GM12878 (cell line): Measurements from ENCODE around the gene FBXL17.
A peak's percentile ranks its signal among the peaks of the same experiment; 100 is the strongest.

Source experiments
- ZNF274 ChIP-seq: IDR thresholded peaks from one replicate; pipeline ENCODE4 v1.8.0; 2011; ENCODE audit not compliant: insufficient read length, insufficient read depth
- TF ChIP-seq, protein P1 (sequence below): fragments of 450-650 bp; formaldehyde crosslinking; IDR thresholded peaks from 2 replicates; pipeline ENCODE4 v1.5.0; 2022; ENCODE audit warnings: mild to moderate bottlenecking, missing genetic modification characterization
- TF ChIP-seq, protein P2 (sequence below): fragments of 450-650 bp; IDR thresholded peaks from 2 replicates; pipeline ENCODE4 v1.6.1; 2017; ENCODE audit warnings: low read depth, mild to moderate bottlenecking, moderate library complexity
- TF ChIP-seq, protein P3 (sequence below), 3 experiments: IDR thresholded peaks in 2 of 3; conservative IDR thresholded peaks in 1 of 3; 2 replicates each; pipeline ENCODE4 v1.5.1; 2011; ENCODE audit warnings: low read depth in 3 of 3, low read length in 3 of 3, mild to moderate bottlenecking in 3 of 3, control low read depth in 2 of 3, moderate library complexity in 2 of 3, inconsistent platforms in 1 of 3, mixed read lengths in 1 of 3; ENCODE audit not compliant: control insufficient read depth in 2 of 3, insufficient read depth in 1 of 3; ENCODE audit errors: extremely low read depth in 1 of 3

DNA sequence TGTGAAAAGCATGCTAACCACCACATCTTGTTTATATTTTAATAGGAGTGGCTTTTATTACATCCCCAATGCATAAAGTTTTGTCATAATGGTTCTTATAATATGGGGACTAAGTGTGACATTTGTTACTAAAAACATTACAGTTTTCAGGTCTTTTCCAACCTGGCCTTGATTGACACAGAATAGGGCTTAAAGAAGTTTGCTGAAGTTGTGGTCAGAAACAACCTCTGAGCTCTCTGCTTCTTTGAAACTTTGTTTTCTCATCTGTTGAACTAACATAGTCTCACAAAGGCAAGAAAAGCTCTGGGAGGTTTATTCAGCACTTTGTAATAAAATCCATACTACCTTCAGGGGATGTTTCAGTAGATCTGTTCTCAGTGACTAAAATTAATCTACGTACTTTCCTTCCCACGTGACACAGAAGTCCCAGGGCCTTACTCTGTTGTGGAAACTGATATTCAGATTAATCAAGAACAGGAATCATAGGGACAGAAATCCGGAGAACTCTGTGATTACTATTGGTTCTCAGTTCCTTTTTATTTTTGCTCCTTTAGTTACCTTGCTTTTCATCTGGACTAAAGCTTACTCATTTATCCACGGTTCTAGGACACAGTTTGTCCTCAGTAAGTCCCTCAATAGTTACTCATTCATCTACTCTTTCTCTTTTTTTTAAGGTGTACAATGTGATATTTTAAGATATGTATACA is 422.2 kb downstream of the FBXL17 start:
- no peak for TF ChIP-seq ZNF274
- TF ChIP-seq, protein P1, sequence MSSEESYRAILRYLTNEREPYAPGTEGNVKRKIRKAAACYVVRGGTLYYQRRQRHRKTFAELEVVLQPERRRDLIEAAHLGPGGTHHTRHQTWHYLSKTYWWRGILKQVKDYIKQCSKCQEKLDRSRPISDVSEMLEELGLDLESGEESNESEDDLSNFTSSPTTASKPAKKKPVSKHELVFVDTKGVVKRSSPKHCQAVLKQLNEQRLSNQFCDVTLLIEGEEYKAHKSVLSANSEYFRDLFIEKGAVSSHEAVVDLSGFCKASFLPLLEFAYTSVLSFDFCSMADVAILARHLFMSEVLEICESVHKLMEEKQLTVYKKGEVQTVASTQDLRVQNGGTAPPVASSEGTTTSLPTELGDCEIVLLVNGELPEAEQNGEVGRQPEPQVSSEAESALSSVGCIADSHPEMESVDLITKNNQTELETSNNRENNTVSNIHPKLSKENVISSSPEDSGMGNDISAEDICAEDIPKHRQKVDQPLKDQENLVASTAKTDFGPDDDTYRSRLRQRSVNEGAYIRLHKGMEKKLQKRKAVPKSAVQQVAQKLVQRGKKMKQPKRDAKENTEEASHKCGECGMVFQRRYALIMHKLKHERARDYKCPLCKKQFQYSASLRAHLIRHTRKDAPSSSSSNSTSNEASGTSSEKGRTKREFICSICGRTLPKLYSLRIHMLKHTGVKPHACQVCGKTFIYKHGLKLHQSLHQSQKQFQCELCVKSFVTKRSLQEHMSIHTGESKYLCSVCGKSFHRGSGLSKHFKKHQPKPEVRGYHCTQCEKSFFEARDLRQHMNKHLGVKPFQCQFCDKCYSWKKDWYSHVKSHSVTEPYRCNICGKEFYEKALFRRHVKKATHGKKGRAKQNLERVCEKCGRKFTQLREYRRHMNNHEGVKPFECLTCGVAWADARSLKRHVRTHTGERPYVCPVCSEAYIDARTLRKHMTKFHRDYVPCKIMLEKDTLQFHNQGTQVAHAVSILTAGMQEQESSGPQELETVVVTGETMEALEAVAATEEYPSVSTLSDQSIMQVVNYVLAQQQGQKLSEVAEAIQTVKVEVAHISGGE (CRISPR knock-in tag): no peak
- TF ChIP-seq, protein P2, sequence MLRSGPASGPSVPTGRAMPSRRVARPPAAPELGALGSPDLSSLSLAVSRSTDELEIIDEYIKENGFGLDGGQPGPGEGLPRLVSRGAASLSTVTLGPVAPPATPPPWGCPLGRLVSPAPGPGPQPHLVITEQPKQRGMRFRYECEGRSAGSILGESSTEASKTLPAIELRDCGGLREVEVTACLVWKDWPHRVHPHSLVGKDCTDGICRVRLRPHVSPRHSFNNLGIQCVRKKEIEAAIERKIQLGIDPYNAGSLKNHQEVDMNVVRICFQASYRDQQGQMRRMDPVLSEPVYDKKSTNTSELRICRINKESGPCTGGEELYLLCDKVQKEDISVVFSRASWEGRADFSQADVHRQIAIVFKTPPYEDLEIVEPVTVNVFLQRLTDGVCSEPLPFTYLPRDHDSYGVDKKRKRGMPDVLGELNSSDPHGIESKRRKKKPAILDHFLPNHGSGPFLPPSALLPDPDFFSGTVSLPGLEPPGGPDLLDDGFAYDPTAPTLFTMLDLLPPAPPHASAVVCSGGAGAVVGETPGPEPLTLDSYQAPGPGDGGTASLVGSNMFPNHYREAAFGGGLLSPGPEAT: peak; percentile 49; the same call in 1 of the 2 replicates
- TF ChIP-seq, protein P3, sequence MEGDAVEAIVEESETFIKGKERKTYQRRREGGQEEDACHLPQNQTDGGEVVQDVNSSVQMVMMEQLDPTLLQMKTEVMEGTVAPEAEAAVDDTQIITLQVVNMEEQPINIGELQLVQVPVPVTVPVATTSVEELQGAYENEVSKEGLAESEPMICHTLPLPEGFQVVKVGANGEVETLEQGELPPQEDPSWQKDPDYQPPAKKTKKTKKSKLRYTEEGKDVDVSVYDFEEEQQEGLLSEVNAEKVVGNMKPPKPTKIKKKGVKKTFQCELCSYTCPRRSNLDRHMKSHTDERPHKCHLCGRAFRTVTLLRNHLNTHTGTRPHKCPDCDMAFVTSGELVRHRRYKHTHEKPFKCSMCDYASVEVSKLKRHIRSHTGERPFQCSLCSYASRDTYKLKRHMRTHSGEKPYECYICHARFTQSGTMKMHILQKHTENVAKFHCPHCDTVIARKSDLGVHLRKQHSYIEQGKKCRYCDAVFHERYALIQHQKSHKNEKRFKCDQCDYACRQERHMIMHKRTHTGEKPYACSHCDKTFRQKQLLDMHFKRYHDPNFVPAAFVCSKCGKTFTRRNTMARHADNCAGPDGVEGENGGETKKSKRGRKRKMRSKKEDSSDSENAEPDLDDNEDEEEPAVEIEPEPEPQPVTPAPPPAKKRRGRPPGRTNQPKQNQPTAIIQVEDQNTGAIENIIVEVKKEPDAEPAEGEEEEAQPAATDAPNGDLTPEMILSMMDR (IDR thresholded peaks at IDR 0.05 in 2 of 3, conservative IDR thresholded peaks at IDR 0.05 in 1 of 3; ENCODE audit: control insufficient read depth in 2 of 3, extremely low read depth in 1 of 3, insufficient read depth in 1 of 3, low read depth in 3 of 3, low read length in 3 of 3): no peak
